WTC11 (cell line): ENCODE results near the gene AKAP9.

ENCODE experiments used
- MAX ChIP-seq: sonication (generic); formaldehyde crosslinking; IDR thresholded peaks from 2 replicates; pipeline ENCODE4 v1.8.0; 2022; ENCODE audit warnings: mild to moderate bottlenecking, missing genetic modification reagents
- TF ChIP-seq, protein P1 (sequence below): fragments of 200-600 bp; IDR thresholded peaks from 2 replicates; pipeline ENCODE4 v1.8.0; 2022; ENCODE audit warnings: antibody characterized with exemption

DNA sequence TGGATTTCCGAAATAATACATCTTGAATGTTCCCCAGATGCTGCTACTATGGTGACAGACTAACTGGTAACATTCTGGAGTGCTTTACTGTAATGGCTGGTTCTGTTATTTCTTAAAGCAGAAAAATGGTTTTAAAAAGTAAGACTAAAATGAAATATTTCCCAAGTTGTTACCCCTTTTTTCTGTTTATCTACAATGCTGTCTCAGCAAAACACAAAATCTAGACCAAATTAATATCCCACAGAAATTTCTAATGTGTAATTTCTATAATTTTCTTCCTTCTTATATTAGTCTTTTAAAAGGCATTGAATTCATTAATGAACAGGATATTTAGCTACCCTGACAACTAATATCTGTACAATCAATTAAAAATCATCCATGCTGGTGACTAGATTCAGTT, 41.1 kb upstream of the AKAP9 start:
- TF ChIP-seq, protein P1, sequence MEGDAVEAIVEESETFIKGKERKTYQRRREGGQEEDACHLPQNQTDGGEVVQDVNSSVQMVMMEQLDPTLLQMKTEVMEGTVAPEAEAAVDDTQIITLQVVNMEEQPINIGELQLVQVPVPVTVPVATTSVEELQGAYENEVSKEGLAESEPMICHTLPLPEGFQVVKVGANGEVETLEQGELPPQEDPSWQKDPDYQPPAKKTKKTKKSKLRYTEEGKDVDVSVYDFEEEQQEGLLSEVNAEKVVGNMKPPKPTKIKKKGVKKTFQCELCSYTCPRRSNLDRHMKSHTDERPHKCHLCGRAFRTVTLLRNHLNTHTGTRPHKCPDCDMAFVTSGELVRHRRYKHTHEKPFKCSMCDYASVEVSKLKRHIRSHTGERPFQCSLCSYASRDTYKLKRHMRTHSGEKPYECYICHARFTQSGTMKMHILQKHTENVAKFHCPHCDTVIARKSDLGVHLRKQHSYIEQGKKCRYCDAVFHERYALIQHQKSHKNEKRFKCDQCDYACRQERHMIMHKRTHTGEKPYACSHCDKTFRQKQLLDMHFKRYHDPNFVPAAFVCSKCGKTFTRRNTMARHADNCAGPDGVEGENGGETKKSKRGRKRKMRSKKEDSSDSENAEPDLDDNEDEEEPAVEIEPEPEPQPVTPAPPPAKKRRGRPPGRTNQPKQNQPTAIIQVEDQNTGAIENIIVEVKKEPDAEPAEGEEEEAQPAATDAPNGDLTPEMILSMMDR, result no peak
- no peak for TF ChIP-seq MAX (CRISPR knock-in tag)
